ENCODE data around the gene GPR55. TPM values are rescaled to one million over a fixed set of nuclear protein-coding genes. Genes with fewer than 3 reads are reported as not detected.

Gene GPR55
- total RNA-seq, 1 donor from 2014 or later: not detected

GRCh38 chr2:230916218-230916617 lies 8.8 kb downstream of the GPR55 start:
- Mint-ChIP-seq H3K9me3 (ENCODE audit: unreplicated experiment) (no peaks in the 10 kb centered on the region), H3K36me3 (ENCODE audit: low read depth, unreplicated experiment) (no peaks in the 10 kb centered on the region), H3K27me3 (ENCODE audit: low read depth, unreplicated experiment) (peaks cover 16% of the 10 kb centered on the region), H3K4me1 (ENCODE audit: low read depth, unreplicated experiment) (no peaks in the 10 kb centered on the region), H3K4me3 (ENCODE audit: unreplicated experiment) (no peak overlapping the region), H3K27ac (ENCODE audit: unreplicated experiment) (no peak overlapping the region)
- Histone ChIP-seq H3K36me3 (ENCODE audit: insufficient read depth, low read length) (no peaks in the 10 kb centered on the region), H3K27ac (ENCODE audit: low read depth, low read length) (no peak overlapping the region), H4K20me1 (ENCODE audit: insufficient read depth, low read length) (no peaks in the 10 kb centered on the region), H3K27me3 (ENCODE audit: insufficient read depth, low read length) (peaks cover 3% of the 10 kb centered on the region), H3K9ac (ENCODE audit: low read length) (no peak overlapping the region), H2AFZ (ENCODE audit: low read depth, low read length) (no peak overlapping the region), H3K79me2 (ENCODE audit: insufficient read depth, low read length) (no peaks in the 10 kb centered on the region), H3K4me3 (ENCODE audit: insufficient read depth, low read depth, low read length) (no peak overlapping the region), H3K9me3 (ENCODE audit: insufficient read depth, low read depth, low read length) (no peaks in the 10 kb centered on the region), H3K4me1 (ENCODE audit: insufficient read depth, low read length) (no peaks in the 10 kb centered on the region), H3K4me2 (ENCODE audit: low read length) (no peak overlapping the region)
- TF ChIP-seq CTCF (IDR thresholded peaks at IDR 0.05; ENCODE audit: insufficient read depth, low read depth, low read length) (no peak), EZH2 (IDR thresholded peaks at IDR 0.05; ENCODE audit: insufficient read depth, low read length) (no peak)
- no peak for DNase-seq (ENCODE audit: low read depth)
- FAIRE-seq: no peak

- Histone ChIP-seq H3K9ac (ENCODE audit: low read length) (no peak overlapping the region), H3K9me3 (ENCODE audit: insufficient read depth, low read depth, low read length) (no peaks in the 10 kb centered on the region), H4K20me1 (ENCODE audit: insufficient read depth, low read length) (no peaks in the 10 kb centered on the region), H3K4me1 (ENCODE audit: insufficient read depth, low read length) (no peaks in the 10 kb centered on the region), H3K4me2 (ENCODE audit: low read length) (no peak overlapping the region), H3K36me3 (ENCODE audit: insufficient read depth, low read length) (no peaks in the 10 kb centered on the region), H2AFZ (ENCODE audit: low read depth, low read length) (no peak overlapping the region), H3K4me3 (ENCODE audit: insufficient read depth, low read depth, low read length) (no peak overlapping the region), H3K79me2 (ENCODE audit: insufficient read depth, low read length) (no peaks in the 10 kb centered on the region), H3K27me3 (ENCODE audit: insufficient read depth, low read length) (peaks cover 3% of the 10 kb centered on the region), H3K27ac (ENCODE audit: low read depth, low read length) (no peak overlapping the region)
- H3K27me3 Mint-ChIP-seq (ENCODE audit: low read depth, unreplicated experiment): peaks cover 24% of the 10 kb centered on the region
- no peak for FAIRE-seq
- TF ChIP-seq EZH2 (IDR thresholded peaks at IDR 0.05; ENCODE audit: insufficient read depth, low read length) (no peak), CTCF (IDR thresholded peaks at IDR 0.05; ENCODE audit: insufficient read depth, low read depth, low read length) (no peak)
- DNase-seq (ENCODE audit: low read depth): no peak
- no peaks in the 10 kb centered on the region for H3K4me1 Mint-ChIP-seq (ENCODE audit: low read depth, unreplicated experiment)
- no peak overlapping the region for H3K27ac Mint-ChIP-seq (ENCODE audit: unreplicated experiment)
- H3K36me3 Mint-ChIP-seq (ENCODE audit: low read depth, unreplicated experiment): no peaks in the 10 kb centered on the region
- no peak overlapping the region for H3K4me3 Mint-ChIP-seq (ENCODE audit: unreplicated experiment)
- no peaks in the 10 kb centered on the region for H3K9me3 Mint-ChIP-seq (ENCODE audit: unreplicated experiment)
These were observed 9.7 kb downstream of the GPR55 start for GRCh38 chr2:230915319-230915718.

- H4K20me1 ChIP-seq (ENCODE audit: insufficient read depth, low read length): no peaks in the 10 kb centered on the region
- Mint-ChIP-seq H3K36me3 (ENCODE audit: low read depth, unreplicated experiment) (no peaks in the 10 kb centered on the region), H3K4me3 (ENCODE audit: unreplicated experiment) (no peak overlapping the region), H3K27me3 (ENCODE audit: low read depth, unreplicated experiment) (peaks cover 26% of the 10 kb centered on the region), H3K27ac (ENCODE audit: unreplicated experiment) (no peak overlapping the region), H3K4me1 (ENCODE audit: low read depth, unreplicated experiment) (no peaks in the 10 kb centered on the region), H3K9me3 (ENCODE audit: unreplicated experiment) (no peaks in the 10 kb centered on the region)
- H3K4me3 ChIP-seq (ENCODE audit: insufficient read depth, low read depth, low read length): no peak overlapping the region
- H3K4me2 ChIP-seq (ENCODE audit: low read length): no peak overlapping the region
- no peaks in the 10 kb centered on the region for H3K36me3 ChIP-seq (ENCODE audit: insufficient read depth, low read length)
- H3K79me2 ChIP-seq (ENCODE audit: insufficient read depth, low read length): no peaks in the 10 kb centered on the region
- no peak for DNase-seq (ENCODE audit: low read depth)
- TF ChIP-seq CTCF (IDR thresholded peaks at IDR 0.05; ENCODE audit: insufficient read depth, low read depth, low read length): no peak
- TF ChIP-seq EZH2 (IDR thresholded peaks at IDR 0.05; ENCODE audit: insufficient read depth, low read length): no peak
- FAIRE-seq: no peak
- no peaks in the 10 kb centered on the region for H3K4me1 ChIP-seq (ENCODE audit: insufficient read depth, low read length)
- H3K27ac ChIP-seq (ENCODE audit: low read depth, low read length): no peak overlapping the region
- H3K9me3 ChIP-seq (ENCODE audit: insufficient read depth, low read depth, low read length): no peaks in the 10 kb centered on the region
- no peak overlapping the region for H2AFZ ChIP-seq (ENCODE audit: low read depth, low read length)
- H3K9ac ChIP-seq (ENCODE audit: low read length): no peak overlapping the region
- H3K27me3 ChIP-seq (ENCODE audit: insufficient read depth, low read length): peaks cover 3% of the 10 kb centered on the region
These were observed 10.2 kb downstream of the GPR55 start for GRCh38 chr2:230914886-230915285.

Measured in astrocyte (in vitro differentiated cells and primary cell).